Measurements from ENCODE around the gene PRR30.
"Not testable (repeated sequence)": the region's sequence is repeated elsewhere in the genome, so short reads cannot be mapped to it uniquely, and the experiment has no call there.

The PRR30 gene

DNA sequence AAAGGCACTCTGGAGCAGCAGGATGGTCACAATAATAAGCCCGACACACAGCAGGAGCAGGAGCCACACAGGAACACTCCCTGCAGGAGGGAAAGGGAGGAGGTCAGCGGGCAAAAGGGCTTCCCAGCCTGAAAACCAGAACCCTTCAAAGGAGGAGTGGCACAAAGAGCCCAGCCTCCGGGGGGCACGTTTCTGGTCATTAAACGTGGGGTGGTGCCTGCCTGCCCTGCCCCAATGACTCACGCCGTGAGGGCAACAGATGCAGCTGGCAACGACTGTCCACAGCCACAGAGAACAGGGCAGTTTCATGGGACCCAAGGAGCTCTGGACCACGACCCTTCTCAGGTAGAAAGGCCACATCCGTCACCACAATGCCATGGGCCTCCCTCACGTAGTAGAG lies 7.8 kb downstream of the PRR30 start:
- no peak overlapping the region for H3K27ac ChIP-seq
- DNase-seq (ENCODE audit: low read depth, low spot score): no peak

DNA sequence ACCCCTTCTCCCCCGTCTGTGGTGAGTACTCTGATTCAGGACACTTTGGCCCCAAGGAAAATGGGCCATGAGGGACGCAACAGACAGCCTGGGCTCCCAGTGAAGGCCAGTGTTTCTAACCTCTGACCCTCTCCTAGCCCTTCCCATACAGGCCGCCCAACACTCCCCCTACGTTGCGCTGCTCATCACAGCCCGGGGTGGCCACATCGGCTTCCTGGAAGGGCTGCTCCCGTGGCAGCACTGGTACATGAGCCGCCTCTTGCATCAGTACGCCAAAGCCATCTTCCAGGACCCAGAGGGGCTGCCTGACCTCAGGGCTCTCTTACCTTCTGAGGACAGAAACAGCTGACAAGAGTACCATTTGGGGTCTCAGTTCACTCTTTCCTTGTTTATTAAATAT lies 8.8 kb downstream of the PRR30 start:
- no peak for DNase-seq (ENCODE audit: low read depth, low spot score)
- H3K27ac ChIP-seq: no peak overlapping the region

DNA sequence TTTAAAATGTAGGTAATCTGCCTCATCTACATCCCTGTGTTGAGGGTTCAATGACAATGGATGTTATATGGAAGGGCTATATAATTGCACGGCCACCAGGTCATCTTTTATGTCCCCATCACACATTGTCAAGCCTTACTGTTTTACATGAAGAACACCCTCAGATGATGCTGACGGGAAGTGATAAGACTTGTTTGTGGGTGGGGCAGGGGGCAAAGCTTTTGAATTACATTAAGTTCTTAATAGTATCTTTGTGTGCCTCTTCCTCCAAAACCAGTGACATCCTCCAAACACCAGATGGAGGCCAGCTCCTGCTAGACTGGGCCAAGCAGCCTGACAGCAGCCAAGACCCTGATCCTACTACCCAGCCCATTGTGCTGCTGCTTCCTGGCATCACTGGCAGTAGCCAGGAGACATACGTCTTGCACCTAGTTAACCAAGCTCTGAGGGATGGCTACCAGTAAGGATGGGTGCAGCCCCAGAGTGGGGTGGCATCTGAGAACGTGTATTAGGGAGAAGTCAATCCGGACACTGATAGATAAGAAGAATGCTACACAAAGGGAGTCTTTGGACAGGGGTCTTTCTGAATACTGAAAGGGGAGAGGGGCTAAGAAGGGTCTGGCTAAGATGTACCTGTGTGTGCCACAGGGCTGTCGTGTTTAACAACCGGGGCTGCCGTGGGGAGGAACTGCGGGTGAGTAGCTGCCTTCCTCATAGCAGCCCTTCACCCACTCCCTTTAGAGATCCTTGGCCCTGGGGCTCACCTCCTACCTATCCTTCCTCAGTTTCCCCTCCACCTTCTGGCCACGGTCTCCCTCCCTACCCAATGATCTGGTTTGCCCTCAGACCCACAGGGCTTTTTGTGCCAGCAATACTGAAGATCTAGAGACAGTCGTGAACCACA lies 10.3 kb downstream of the PRR30 start:
- no peak overlapping the region for H3K27ac ChIP-seq
- DNase-seq (ENCODE audit: low read depth, low spot score): no peak

DNA sequence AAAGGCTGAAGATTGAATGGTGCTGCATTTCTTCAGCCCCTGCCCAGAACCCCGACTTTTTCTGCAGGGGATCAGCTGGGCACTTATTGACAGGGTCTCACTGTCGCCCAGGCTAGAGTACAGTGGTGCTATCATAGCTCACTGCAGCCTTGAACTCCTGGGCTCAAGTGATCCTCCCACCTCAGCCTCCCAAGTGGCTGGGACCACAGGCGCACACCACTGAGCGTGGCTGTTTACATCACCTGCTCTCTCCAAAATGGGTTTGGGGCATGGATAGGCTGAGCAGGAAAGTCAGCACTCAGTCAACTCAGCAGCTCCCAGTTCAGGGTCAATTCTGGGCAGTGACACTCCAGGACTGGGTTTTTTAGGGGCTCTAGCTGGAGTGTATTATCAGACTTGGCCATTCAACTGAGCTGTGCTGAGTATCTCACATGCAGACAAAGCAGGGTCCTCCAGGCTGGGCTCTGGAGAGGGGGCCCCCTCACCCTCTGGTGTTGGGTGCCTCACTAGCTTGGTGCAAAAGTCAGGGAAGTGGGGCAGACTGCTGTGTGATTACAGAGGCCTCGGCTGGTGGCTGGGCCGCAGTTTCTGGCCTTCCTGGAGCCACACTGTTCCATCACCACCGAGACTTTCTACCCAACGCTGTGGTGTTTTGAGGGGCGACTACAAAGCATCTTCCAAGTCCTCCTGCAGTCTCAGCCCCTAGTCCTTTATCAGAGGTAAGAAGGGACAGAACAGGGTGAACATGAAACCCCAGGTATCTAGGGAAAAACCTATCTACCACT lies 11.1 kb downstream of the PRR30 start:
- DNase-seq (ENCODE audit: low read depth, low spot score): no peak
- H3K27ac ChIP-seq: no peak overlapping the region

DNA sequence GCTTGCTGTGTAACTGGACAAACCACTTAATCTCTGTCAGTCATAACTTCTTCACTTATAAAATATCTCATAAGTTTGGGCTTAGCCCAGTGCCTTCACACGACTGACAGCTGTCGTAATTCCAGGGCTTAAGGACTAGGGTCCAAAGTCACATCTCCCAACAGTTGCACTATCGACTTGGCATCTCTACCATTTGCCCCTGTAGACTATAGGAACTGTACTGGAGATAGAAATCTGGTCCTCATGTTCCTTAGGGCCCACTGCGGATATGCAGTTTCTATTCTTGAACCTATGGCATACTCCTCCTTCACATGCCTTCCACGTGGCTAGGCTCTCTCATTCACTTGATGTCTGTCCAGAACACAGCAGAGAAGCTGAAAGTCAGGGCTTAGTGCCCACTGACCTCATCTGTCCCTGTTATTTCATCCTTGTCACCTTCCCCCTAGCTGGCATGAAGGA lies 12.9 kb downstream of the PRR30 start:
- no peak for DNase-seq (ENCODE audit: low read depth, low spot score)
- H3K27ac ChIP-seq: no peak overlapping the region

DNA sequence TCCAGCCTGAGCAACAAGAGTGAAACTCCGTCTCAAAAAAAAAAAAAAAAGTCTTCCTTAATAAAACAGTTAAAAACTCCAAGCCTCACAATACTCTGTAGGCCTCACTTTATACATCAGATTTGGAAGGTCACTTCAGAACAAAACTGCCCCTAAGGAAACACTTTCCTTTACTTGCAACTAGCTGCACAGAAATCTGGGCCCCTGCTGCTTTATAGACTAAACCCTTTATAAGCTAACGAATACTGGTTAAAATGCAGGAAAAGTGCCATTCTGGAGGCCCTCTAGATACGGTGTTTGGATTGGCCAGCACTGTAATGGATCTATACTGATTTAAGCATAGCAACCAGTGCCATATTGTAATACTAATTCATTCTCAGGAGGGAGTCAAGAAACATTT lies 14.1 kb downstream of the PRR30 start:
- H3K27ac ChIP-seq: no peak overlapping the region
- no peak for DNase-seq (ENCODE audit: low read depth, low spot score)

DNA sequence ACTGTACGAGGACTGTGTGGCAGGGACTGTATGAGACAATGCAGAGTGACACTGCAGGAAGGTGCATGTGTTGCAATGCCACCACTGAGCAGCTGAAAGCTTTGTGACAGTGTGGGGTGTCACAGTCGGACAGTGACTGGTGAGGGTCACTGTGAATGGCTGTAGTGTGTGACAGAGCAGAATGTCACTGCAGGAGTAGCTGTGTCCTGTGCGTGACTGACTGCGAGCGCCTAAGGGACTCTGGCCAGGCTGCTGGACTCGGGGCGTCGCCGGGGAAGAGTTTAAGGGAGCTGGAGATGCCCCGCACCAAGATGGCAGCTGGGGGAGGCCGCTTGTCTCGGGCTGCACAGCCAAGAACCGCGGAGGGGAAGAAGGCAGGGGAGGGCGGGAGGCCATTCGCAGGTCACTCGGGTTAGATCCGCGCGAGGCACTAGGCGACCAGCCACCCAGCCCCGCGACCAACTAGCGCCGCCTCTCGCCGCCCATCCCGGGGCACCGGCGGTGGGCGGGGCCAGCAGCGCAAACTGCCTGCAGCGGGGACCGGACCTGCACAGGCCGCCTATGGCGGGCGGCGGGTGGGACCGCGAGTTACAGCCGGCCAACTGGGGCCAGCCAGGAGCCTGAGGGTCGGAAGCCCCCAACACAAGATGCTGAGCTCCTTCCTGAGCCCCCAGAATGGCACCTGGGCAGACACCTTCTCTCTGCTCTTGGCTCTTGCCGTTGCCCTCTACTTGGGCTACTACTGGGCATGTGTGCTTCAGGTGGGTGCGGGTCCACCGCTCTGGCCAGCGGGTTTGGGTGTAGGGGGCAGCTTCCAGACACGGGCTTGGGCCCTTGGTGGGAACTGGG lies 15.7 kb downstream of the PRR30 start, which contains the start of gene ABHD1:
Gene ABHD1 (plus strand): TSS at position 514 of the 849 bp plus-strand sequence. CDS start 134 bp downstream, at position 648.
- no peak within 1 kb of the TSS for H3K27ac ChIP-seq

DNA sequence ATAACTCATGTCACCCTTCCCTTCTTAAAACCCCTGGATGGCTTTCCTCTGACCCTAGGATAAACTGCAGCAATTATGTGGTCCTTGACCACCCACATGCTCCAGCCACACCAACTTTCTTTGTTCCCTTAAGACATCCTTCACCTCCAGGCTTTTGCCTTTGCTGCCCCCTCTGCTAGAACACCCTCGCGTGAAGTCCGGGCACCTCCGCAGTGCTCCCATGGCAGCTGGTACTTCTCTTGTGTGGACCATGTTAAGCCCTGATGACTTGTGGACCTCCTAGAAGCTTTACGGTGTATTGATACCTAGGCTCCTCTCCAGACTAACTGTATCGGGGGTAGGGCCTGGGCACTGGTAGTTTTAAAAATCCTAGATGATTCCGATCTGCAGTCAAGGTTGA lies 16.4 kb downstream of the PRR30 start:
- DNase-seq (ENCODE audit: low read depth, low spot score): no peak
- H3K27ac ChIP-seq: no peak overlapping the region

More for the DNA sequence above, 15.7 kb downstream of the PRR30 start, which contains the start of gene ABHD1:
- DNase-seq (ENCODE audit: low read depth, low spot score): no peak

DNA sequence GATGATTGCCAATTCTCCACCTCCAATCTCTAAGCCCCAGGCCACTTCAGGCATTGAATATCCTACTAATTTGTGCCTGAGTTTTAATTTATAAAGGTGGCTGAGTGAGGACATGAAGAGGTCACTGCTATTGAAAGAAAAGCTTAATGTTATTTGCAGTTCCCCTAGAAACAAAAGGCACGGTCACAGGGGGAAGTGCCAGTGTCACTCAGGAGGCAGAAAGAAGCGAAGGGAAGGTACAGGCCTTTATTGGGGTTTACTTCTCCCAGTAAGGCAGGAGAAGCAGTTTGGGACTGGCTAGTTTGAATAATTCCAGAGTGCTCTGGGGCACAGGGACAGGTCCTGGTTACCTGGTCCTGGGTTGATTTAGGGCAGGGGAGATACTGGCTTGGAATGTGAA lies 17.3 kb downstream of the PRR30 start:
- H3K27ac ChIP-seq: no peak overlapping the region
- DNase-seq (ENCODE audit: low read depth, low spot score): no peak

DNA sequence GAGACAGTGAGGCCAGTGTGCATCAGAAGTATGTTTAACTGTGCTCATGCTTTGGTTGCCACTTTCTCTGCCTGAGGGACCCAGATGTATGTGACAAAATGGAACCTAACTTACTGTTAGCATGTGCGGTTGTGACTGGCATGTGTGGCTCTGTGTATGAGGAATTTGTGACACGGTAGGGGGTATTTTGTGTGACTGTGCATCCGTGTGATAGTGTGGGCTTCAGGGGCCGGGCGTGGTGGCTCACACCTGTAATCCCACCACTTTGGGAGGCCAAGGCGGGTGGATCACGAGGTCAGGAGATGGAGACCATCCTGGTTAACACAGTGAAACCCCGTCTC lies 19.9 kb downstream of the PRR30 start:
- not testable (repeated sequence) for DNase-seq (ENCODE audit: low read depth, low spot score); H3K27ac ChIP-seq

DNA sequence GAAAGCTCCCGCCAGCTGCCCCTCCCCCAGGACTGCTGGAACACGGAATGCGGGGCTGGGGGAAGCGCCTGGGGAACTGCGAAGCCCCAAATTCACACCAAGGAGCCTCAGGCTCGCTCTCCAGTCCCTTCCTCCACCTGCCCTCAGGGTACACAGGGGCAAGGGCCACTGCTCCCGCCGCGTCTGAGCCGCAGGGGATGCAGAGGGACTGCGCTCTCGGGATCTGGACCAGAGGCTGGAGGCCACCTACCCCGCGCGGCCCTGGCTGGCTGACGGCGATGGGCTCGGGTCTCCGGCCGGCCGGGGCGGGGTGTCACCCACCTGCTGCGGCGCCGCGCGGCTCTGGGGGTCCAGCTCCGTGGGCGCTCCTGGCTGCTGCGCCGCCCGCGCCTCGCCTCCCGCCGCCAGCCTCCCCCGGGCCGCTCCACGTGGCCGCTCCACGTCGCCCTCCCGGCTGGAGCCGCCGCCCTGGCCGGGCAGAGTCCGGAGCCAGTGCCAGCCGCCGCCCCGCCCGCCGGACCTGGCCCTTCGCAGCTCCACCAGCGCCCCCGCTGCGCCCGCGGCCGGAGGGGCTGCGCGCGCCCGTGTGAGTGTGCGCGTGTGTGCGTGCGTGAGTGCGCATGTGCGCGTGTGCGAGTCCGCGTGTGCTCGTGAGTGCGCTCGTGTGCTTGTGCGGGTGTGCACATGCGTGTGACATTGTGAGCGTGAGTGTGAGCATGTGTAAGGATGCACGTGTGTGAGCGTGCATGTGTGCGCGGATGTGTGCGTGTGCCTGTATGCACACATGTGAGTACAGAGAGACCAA lies 20.5 kb downstream of the PRR30 start, which contains the start of gene CGREF1:
Gene CGREF1 (minus strand): TSS at position 604 of the 805 bp plus-strand sequence. CDS start 14,762 bp downstream, outside the sequence.
- H3K27ac ChIP-seq: no peak within 1 kb of the TSS

DNA sequence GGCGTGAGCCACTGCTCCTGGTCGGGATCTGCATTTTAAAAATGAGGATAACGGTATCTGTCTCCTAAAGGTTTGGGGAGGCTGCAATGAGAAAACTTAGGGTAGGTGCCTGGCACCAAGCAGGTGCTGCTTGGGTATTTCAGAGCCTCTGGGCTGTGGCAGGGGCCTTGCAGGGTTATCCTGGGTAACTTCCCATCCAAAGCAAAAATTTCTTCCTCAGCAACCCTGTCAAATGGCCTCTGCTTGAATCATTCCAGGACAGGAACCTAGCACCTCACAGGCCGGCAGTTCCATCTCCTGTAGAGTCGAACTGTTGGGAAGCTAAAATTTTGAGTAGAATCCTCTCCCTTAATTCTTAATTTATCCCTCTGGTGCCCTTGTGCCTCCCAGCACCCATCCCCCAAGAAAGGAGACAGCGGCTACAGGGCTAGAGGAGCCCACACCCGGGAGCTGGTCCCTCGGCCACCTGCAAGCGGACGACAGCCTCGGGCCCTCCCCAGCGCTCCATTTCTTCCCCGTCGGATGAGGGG lies 21.1 kb downstream of the PRR30 start:
- H3K27ac ChIP-seq: no peak overlapping the region
- no peak for DNase-seq (ENCODE audit: low read depth, low spot score)

More for the DNA sequence above, 20.5 kb downstream of the PRR30 start, which contains the start of gene CGREF1:
- DNase-seq (ENCODE audit: low read depth, low spot score): no peak

DNA sequence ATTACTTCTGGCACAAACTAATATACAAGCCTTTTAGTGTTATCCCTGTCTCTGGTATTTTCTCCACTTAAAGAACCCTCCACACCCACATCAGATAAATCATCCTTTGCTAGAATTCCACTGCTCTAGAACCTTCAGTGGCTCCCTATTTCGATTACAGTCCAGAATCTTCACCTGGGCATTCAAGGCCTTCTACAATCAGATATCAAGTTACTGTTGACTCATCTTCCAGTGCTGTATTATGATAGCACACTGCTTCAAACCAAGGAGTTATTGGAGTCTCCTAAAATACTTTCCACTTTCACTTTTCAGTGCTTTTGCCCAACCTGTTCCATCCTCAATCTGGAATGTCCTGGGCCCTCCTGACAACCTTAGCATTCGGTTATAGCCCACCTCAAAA lies 23.7 kb downstream of the PRR30 start:
- no peak overlapping the region for H3K27ac ChIP-seq
- no peak for DNase-seq (ENCODE audit: low read depth, low spot score)

DNA sequence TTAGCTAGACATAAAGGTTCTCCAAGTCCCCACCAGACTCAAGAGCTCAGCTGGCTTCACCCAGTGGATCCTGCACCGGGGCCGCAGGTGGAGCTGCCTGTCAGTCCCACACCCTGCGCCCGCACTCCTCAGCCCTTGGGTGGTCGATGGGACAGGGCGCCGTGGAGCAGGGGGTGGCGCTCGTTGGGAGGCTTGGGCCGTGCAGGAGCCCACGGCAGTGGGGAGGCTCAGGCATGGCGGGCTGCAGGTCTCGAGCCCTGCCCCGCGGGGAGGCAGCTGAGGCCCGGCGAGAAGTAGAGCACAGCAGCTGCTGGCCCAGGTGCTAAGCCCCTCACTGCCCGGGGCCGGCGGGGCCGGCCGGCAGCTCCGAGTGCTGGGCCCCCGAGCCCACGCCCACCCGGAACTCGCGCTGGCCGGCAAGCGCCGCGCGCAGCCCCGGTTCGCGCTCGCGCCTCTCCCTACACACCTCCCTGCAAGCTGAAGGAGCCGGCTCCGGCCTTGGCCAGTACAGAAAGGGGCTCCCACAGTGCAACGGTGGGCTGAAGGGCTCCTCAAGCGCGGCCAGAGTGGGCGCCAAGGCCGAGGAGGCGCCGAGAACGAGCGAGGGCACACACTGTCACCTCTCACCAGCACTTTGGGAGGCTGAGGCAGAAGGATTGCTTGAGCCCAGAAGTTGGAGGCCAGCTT lies 27.7 kb downstream of the PRR30 start:
- DNase-seq (ENCODE audit: low read depth, low spot score): not testable (repeated sequence)

DNA sequence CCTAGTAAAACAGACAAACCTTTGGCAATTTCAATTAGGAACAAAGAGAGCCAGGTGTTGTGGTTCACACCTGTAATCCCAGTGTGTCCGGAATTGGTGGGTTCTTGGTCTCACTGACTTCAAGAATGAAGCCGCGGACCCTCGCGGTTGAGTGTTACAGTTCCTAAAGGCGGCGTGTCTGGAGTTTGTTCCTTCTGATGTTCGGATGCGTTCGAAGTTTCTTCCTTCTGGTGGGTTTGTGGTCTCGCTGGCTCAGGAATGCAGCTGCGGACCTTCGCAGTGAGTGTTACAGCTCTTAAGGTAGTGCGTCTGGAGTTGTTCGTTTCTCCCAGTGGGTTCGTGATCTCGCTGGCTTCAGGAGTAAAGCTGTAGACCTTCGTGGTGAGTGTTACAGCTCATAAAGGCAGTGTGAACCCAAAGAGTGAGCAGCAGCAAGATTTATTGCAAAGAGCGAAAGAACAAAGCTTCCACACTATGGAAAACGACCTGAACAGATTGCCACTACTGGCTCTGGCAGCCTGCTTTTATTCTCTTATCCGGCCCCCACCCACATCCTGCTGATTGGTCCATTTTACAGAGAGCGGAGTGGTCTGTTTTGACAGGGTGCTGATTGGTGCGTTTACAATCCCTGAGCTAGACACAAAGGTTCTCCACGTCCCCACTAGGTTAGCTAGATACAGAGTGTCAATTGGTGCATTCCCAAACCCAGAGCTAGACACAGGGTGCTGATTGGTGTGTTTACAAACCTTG lies 28.4 kb downstream of the PRR30 start:
- DNase-seq (ENCODE audit: low read depth, low spot score); H3K27ac ChIP-seq: not testable (repeated sequence)

More for the DNA sequence above, 27.7 kb downstream of the PRR30 start:
- H3K27ac ChIP-seq: not testable (repeated sequence)

DNA sequence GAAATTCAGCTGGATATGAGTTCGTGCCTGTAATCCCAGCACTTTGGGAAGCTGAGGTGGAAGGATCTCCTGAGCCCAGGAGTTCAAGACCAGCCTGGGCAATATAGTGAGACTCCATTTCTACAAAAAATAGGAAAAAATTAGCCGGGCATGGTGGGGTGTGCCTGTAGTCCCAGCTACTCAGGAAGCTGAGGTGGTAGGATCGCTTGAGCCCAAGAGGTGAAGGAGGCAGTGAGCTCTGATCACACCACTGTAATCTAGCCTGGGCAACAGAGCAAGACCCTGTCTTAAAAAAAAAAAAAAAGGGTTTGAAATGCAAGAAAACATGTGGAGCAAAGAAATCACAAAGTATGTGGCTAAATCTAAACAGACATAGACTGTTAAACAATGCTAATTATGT lies 30.1 kb downstream of the PRR30 start:
- DNase-seq (ENCODE audit: low read depth, low spot score): no peak
- no peak overlapping the region for H3K27ac ChIP-seq

DNA sequence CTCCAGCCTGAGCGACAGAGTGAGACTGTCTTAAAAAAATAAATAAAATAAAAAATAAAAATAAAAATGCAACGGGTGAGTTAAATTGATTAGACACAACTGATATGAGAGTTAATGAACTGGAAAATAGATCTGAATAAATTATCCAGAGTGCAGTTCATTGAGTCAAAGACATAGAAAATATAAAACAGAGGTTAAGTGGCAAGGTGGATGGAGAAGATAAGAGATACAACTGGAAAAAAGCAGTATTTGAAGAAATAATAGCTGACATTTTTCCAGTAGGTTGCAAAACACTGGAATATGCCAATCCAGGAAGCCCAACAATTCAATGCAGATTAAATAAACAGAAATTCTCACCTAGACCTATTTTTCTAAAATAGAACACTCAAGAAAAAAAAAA lies 31.0 kb downstream of the PRR30 start:
- H3K27ac ChIP-seq: no peak overlapping the region
- DNase-seq (ENCODE audit: low read depth, low spot score): no peak

DNA sequence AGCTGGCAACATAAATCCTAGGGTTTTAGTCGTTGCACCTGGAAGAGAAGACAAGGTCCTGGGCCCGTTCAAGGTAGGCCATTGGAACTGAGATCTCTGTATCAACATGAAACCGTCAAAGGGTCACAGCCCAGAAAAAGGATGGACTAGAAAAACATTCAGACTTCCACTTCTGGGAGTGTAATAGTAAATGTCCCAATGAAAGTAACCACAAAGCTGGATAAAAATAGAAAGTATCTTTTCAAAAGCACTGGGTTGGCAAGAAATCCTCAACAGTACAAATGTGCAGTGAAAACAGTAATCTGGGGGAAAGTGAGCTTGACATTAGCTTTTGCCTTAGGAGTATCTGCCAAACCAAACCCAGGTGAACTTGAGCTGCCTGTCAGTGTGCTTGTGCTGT lies 33.2 kb downstream of the PRR30 start:
- H3K27ac ChIP-seq: no peak overlapping the region
- DNase-seq (ENCODE audit: low read depth, low spot score): no peak

Measured in epithelial cell of prostate (primary cell).